Activated naive CD8-positive, alpha-beta T cell treated with anti-CD3 and anti-CD28 coated beads, Interleukin-2, amount 50 U/mL, for 16 hours (primary cell): ENCODE data around the gene HTT-AS.

Experiments
- DNase-seq: peaks from one replicate; pipeline ENCODE4 v3.0.0-alpha.2; 2020; ENCODE audit warnings: low read depth, low spot score

The HTT-AS gene

DNA sequence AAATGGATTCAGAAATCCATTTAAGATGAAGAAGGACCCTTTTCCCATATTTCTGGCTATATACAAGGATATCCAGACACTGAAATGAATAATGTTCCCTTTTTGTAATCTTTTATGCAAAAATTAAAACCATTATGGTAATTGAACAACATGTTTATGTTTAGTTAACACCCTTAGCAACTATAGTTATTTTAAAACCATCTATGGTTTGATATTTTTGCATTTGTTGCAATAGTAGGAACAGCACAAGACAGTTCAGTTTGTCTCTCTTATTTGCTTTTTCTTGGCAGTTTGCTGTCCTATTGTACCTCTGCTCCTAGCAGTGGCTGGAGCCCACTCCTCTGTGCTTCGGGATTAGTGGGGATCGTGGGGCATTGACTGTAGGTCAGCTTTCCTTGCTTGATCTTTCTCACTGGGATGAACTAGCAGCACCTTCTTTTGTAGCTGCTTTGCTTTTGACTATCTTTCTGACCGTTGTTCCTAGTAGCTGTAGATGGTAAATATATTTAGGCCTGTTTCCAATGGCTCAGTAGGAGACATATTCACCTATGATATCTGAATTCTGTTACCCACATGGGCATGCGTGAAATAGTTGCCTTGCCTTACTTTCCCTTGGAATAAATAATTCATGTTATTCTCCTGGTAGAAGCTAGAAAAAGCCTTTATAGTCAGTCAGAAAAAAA lies 12.9 kb upstream of the HTT-AS start:
- no peak for DNase-seq

DNA sequence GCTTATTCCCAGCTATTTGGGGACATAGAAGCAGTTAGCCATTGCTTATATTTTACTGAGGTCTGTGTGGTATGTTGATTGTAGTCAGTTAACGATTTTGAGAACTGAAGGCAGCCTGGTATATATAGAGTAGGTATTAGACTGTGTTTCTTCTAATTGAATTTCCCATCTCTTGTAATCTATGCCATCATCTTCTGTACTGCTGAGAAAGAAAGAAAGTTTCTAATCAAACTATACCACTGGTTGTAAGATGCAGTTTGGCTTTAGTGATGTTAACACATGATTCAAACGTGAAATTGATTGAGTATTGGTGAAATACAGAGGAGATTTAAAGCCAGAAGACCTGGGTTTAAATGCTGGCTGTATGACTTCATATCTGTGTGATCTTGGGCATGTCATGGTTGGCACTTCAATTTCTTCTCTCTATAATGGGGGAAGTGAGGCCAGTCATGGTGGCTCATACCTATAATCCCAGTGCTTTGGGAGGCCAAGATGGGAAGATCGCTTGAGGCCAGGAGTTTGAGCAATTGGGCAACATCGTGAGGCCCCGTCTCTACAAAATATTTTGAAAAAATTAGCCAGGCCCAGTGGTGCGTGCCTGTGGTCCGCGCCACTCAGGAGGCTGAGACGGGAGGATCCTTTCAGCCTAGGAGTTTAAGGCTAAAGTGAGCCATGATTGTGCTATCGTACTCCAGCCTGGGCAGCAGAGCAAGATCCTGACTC lies 11.8 kb upstream of the HTT-AS start:
- no peak for DNase-seq

GRCh38 chr4:3083732-3084131 lies 9.4 kb upstream of the HTT-AS start:
- DNase-seq: no peak

- no peak for DNase-seq
Measured at GRCh38 chr4:3082925-3083515, 8.7 kb upstream of the HTT-AS start.

DNA sequence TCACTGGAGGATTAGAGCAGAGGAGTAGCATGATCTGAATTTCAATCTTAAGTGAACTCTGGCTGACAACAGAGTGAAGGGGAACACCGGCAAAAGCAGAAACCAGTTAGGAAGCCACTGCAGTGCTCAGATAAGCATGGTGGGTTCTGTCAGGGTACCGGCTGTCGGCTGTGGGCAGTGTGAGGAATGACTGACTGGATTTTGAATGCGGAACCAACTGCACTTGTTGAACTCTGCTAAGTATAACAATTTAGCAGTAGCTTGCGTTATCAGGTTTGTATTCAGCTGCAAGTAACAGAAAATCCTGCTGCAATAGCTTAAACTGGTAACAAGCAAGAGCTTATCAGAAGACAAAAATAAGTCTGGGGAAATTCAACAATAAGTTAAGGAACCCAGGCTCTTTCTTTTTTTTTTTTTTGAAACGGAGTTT lies 5.4 kb upstream of the HTT-AS start:
- no peak for DNase-seq

GRCh38 chr4:3077796-3078195 lies 3.5 kb upstream of the HTT-AS start:
- no peak for DNase-seq

- no peak for DNase-seq
Measured at GRCh38 chr4:3075652-3075981, 1.3 kb upstream of the HTT-AS start.

GRCh38 chr4:3074846-3075651 lies 711 bp upstream of the HTT-AS start:
- no peak for DNase-seq

- DNase-seq: no peak
Measured at GRCh38 chr4:3073158-3074077, 920 bp downstream of the HTT-AS start.

- DNase-seq: no peak
Measured at GRCh38 chr4:3071811-3072210, 2.5 kb downstream of the HTT-AS start.

DNA sequence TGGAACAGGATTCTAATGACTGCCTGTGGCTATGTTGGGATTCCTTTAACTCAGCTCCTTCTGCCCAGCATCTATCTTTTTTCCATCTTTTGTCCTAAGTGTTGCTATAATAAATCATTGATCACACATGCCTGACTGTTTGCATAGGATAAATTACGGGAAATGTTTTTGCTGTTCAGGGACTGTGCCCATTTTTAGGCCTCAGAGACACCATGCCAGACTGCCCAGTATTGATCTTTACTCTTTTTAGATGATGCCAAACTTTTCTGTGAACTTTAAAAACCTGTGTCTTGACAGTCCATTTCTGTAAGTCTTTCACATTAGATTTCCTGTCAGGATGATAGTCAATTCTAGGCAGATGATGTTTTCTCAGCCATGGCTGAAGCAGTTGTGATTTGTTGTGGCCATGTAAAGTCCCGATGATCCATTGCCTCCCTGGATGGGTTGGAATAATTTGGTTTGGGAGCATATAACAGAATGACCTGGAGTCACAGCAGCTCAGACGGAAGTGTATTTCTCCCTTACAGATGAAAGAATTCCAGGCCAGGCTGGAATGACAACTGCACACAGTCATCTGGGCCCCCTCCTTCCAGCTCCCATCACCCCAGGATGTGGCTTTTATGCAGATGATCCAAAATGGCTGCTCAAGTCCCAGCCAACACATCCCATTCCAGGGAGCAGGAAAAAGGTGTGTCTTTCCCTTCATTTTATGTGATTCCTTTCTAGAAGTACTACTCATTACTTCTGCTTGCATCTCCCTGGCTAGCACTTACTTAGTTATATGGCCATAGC lies 3.4 kb downstream of the HTT-AS start:
- DNase-seq: no peak

GRCh38 chr4:3069661-3070199 lies 4.6 kb downstream of the HTT-AS start:
- no peak for DNase-seq

DNA sequence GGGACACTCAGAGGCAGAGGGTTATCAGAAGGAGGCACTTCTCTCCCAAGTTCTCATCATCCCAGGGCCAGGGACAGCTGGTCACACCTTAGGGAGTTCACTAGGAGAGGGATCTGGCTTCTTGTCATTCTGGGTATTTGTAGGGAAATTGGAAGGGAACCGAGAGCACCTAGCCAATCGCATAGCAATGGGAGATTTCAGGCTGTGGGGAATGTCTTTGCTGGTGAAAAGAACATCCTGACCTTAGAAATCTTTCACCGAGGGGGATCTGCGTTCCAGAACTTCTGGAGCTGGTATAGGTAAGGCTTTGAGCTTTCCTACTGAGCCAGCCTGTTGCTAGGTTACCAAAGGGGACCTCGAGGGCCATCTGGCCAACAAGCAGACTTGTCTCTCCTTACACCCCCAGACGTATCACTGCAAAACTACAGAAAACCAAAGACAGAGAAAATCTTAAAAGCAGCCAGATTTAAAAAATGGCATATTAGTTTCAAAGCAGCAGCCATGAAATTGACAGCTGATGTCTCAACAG lies 6.8 kb downstream of the HTT-AS start:
- no peak for DNase-seq

- no peak for DNase-seq
Measured at GRCh38 chr4:3066836-3067400, 7.4 kb downstream of the HTT-AS start.

GRCh38 chr4:3065551-3065950 lies 8.8 kb downstream of the HTT-AS start:
- DNase-seq: no peak

GRCh38 chr4:3062471-3062870 lies 11.9 kb downstream of the HTT-AS start:
- no peak for DNase-seq

- DNase-seq: no peak
Measured at GRCh38 chr4:3060946-3061345, 13.4 kb downstream of the HTT-AS start.

DNA sequence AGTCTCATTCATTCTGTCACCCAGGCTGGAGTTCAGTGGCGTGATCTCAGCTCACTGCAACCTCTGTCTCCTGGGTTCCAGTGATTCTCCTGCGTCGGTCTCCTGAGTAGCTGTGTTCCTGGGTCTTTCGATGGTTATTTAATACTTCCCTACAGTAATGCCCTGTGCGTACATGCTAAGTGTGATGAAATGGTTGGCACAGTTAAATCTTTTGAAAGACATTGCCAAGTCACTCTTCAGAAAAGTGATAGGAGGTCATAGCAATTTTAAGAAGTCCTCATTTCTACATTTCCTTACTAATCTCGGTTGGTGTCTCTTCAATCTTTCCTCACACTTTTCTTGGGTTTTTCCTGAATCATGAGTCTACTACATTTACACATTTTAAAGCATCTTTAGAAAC lies 14.4 kb downstream of the HTT-AS start:
- no peak for DNase-seq

GRCh38 chr4:3054169-3054759 lies 20.1 kb downstream of the HTT-AS start:
- no peak for DNase-seq
